Ovary (tissue), 3 donors: Measurements from ENCODE around the gene SNX25.
"Not testable (repeated sequence)": the region's sequence is repeated elsewhere in the genome, so short reads cannot be mapped to it uniquely, and the experiment has no call there.

Experiments
- CTCF ChIP-seq, 3 donors: fragments of 450-650 bp in 2 of 3; fragments of 200-600 bp in 1 of 3; IDR thresholded peaks; one replicate each; pipeline versions ENCODE4 v1.5.1 to v1.8.0; 2016 to 2022; ENCODE audit warnings: antibody characterized with exemption in 3 of 3, mild to moderate bottlenecking in 1 of 3
- EP300 ChIP-seq: sonication (generic); formaldehyde crosslinking; IDR thresholded peaks from one replicate; pipeline ENCODE4 v1.6.1; 2017; ENCODE audit warnings: antibody characterized with exemption
- POLR2A ChIP-seq: fragments of 450-650 bp; IDR thresholded peaks from one replicate; pipeline ENCODE4 v1.6.1; 2017; ENCODE audit warnings: antibody characterized with exemption, mild to moderate bottlenecking, moderate library complexity
- donor health status: DM: no; HTN: no; CAD: no.

GRCh38 chr4:185258741-185259140 lies 49.3 kb downstream of the SNX25 start:
- TF ChIP-seq CTCF (IDR thresholded peaks at IDR 0.05); POLR2A; EP300: not testable (repeated sequence)
